ENCODE measurements around the gene PLEKHA4.

Gene PLEKHA4

GRCh38 chr19:48835734-48836088 is 32.7 kb downstream of the PLEKHA4 start:
- DNase-seq = peak; percentile 90 to 95 (median 93)
- Histone ChIP-seq H3K4me1 (ENCODE audit: control extremely low read depth in 1 of 4, control insufficient read depth in 4 of 4, insufficient read depth in 4 of 4, low read length in 3 of 4) (peaks cover 0 to 25% (median 22%) of the 10 kb centered on the region in 4 experiments), H3K4me3 (ENCODE audit: control insufficient read depth in 1 of 7, extremely low read depth in 1 of 7, insufficient read depth in 4 of 7, low read depth in 2 of 7, low read length in 6 of 7) (peak overlapping the region; percentile 23 to 80 (median 60)), H3K27me3 (replicated peaks in 2 of 5; ENCODE audit: control insufficient read depth in 4 of 5, insufficient read depth in 5 of 5, low read length in 4 of 5) (no peaks in the 10 kb centered on the region), H3K9me3 (ENCODE audit: control extremely low read depth in 1 of 5, control insufficient read depth in 4 of 5, insufficient read depth in 2 of 5, low read depth in 1 of 5, low read length in 4 of 5) (no peaks in the 10 kb centered on the region), H3K36me3 (ENCODE audit: control insufficient read depth in 4 of 4, insufficient read depth in 4 of 4, low read length in 3 of 4) (no peaks in the 10 kb centered on the region), H3K27ac (ENCODE audit: insufficient read depth in 1 of 2, low read depth in 1 of 2, low read length in 2 of 2, poor library complexity in 1 of 2, severe bottlenecking in 2 of 2) (peak overlapping the region in 1 of 2 experiments; percentile 74)
- ChIA-PET POLR2A (interaction anchor here (0.6 kb wide), 1 partner anchor 144 kb away, joined by 3 read pairs; no protein-coding TSS in a partner anchor), CTCF (interaction anchor here (0.9 to 17.3 kb wide), 8 partner anchors 10 to 134 kb away, joined by 3 to 376 read pairs (median 4); partner anchors contain the start of gene BCAT2)
- 0% methylated on average over 8 of the region's 12 CpGs for WGBS (ENCODE audit: insufficient coverage)

DNA sequence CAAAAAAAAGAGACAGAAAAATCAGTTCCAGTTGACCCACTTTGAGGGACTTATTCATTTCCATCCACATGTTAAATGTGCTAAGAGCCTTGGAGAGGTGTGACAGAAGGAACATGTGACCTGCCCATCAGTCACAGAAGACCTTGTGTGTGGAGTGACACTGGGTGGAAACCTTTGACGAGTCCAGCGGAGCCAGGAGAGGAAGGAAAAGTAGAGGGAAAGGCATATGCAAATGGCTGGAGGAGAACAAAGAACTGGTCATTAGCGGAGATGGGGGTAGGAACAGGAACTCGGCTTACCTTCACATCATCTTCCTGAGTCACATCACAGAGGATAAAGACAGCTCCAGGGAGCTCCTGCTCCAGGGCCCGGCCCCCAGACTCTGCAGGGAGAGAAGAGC is 34.4 kb downstream of the PLEKHA4 start:
- H3K36me3 ChIP-seq (ENCODE audit: control insufficient read depth in 4 of 4, insufficient read depth in 4 of 4, low read length in 3 of 4) = no peaks in the 10 kb centered on the region
- 100% methylated on average over 3 of the region's 5 CpGs for WGBS (ENCODE audit: insufficient coverage)
- no peak for DNase-seq
- CTCF ChIA-PET = interaction anchor here (2.0 to 3.8 kb wide), 2 partner anchors 9 to 39 kb away, joined by 6 to 21 read pairs; no protein-coding TSS in a partner anchor
- no peak overlapping the region for H3K27ac ChIP-seq (ENCODE audit: insufficient read depth in 1 of 2, low read depth in 1 of 2, low read length in 2 of 2, poor library complexity in 1 of 2, severe bottlenecking in 2 of 2)
- H3K4me1 ChIP-seq (ENCODE audit: control extremely low read depth in 1 of 4, control insufficient read depth in 4 of 4, insufficient read depth in 4 of 4, low read length in 3 of 4) = peaks cover 0 to 25% (median 22%) of the 10 kb centered on the region in 4 experiments
- POLR2A ChIA-PET = no interaction called here
- no peak overlapping the region for H3K4me3 ChIP-seq (ENCODE audit: control insufficient read depth in 1 of 7, extremely low read depth in 1 of 7, insufficient read depth in 4 of 7, low read depth in 2 of 7, low read length in 6 of 7)
- no peaks in the 10 kb centered on the region for H3K9me3 ChIP-seq (ENCODE audit: control extremely low read depth in 1 of 5, control insufficient read depth in 4 of 5, insufficient read depth in 2 of 5, low read depth in 1 of 5, low read length in 4 of 5)
- no peaks in the 10 kb centered on the region for H3K27me3 ChIP-seq (replicated peaks in 2 of 5; ENCODE audit: control insufficient read depth in 4 of 5, insufficient read depth in 5 of 5, low read length in 4 of 5)

GRCh38 chr19:48833049-48833448 is 35.4 kb downstream of the PLEKHA4 start:
- Histone ChIP-seq H3K4me1 (ENCODE audit: control extremely low read depth in 1 of 4, control insufficient read depth in 4 of 4, insufficient read depth in 4 of 4, low read length in 3 of 4) (peaks cover 0 to 25% (median 22%) of the 10 kb centered on the region in 4 experiments), H3K27me3 (replicated peaks in 2 of 5; ENCODE audit: control insufficient read depth in 4 of 5, insufficient read depth in 5 of 5, low read length in 4 of 5) (no peaks in the 10 kb centered on the region), H3K36me3 (ENCODE audit: control insufficient read depth in 4 of 4, insufficient read depth in 4 of 4, low read length in 3 of 4) (no peaks in the 10 kb centered on the region), H3K9me3 (ENCODE audit: control extremely low read depth in 1 of 5, control insufficient read depth in 4 of 5, insufficient read depth in 2 of 5, low read depth in 1 of 5, low read length in 4 of 5) (no peaks in the 10 kb centered on the region), H3K4me3 (ENCODE audit: control insufficient read depth in 1 of 7, extremely low read depth in 1 of 7, insufficient read depth in 4 of 7, low read depth in 2 of 7, low read length in 6 of 7) (no peak overlapping the region), H3K27ac (ENCODE audit: insufficient read depth in 1 of 2, low read depth in 1 of 2, low read length in 2 of 2, poor library complexity in 1 of 2, severe bottlenecking in 2 of 2) (no peak overlapping the region)
- POLR2A ChIA-PET = no interaction called here
- no peak for DNase-seq
- CTCF ChIA-PET = interaction anchor here (2.0 to 3.8 kb wide), 2 partner anchors 9 to 38 kb away, joined by 6 to 21 read pairs; no protein-coding TSS in a partner anchor
- 82% methylated on average over 5 of the region's 5 CpGs for WGBS (ENCODE audit: insufficient coverage)

DNA sequence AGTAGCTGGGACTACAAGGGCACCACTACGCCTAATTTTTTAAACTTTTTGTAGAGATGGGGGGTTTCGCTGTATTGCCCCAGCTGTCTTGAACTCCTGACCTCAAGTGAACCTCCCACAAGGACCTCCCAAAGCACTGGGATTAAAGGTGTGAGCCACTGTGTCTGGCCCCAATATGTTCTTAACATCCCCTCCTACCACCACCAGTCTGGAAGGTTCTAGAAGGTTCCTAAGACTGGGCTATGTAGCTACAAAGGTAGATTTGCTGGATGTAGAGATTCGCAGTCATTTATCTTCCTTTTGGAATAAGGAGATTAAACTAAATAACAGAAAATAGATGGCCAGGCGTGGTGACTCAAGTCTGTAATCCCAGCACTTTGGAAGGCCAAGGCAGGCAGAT is 37.5 kb downstream of the PLEKHA4 start:
- POLR2A ChIA-PET = no interaction called here
- no peaks in the 10 kb centered on the region for H3K36me3 ChIP-seq (ENCODE audit: control insufficient read depth in 4 of 4, insufficient read depth in 4 of 4, low read length in 3 of 4)

GRCh38 chr19:48830088-48830487 is 38.3 kb downstream of the PLEKHA4 start:
- no peak overlapping the region for H3K4me3 ChIP-seq (ENCODE audit: control insufficient read depth in 1 of 7, extremely low read depth in 1 of 7, insufficient read depth in 4 of 7, low read depth in 2 of 7, low read length in 6 of 7)
- no peaks in the 10 kb centered on the region for H3K36me3 ChIP-seq (ENCODE audit: control insufficient read depth in 4 of 4, insufficient read depth in 4 of 4, low read length in 3 of 4)
- H3K27ac ChIP-seq (ENCODE audit: insufficient read depth in 1 of 2, low read depth in 1 of 2, low read length in 2 of 2, poor library complexity in 1 of 2, severe bottlenecking in 2 of 2) = no peak overlapping the region
- H3K4me1 ChIP-seq (ENCODE audit: control extremely low read depth in 1 of 4, control insufficient read depth in 4 of 4, insufficient read depth in 4 of 4, low read length in 3 of 4) = no peaks in the 10 kb centered on the region
- WGBS (ENCODE audit: insufficient coverage) = 96% methylated on average over 7 of the region's 9 CpGs
- DNase-seq = no peak
- no peaks in the 10 kb centered on the region for H3K9me3 ChIP-seq (ENCODE audit: control extremely low read depth in 1 of 5, control insufficient read depth in 4 of 5, insufficient read depth in 2 of 5, low read depth in 1 of 5, low read length in 4 of 5)
- no peaks in the 10 kb centered on the region for H3K27me3 ChIP-seq (replicated peaks in 2 of 5; ENCODE audit: control insufficient read depth in 4 of 5, insufficient read depth in 5 of 5, low read length in 4 of 5)
- ChIA-PET CTCF (interaction anchor here (0.6 to 2.3 kb wide), 9 partner anchors 12 to 155 kb away, joined by 3 to 13 read pairs (median 4); no protein-coding TSS in a partner anchor), POLR2A (no interaction called here)

More for the DNA sequence above, 37.5 kb downstream of the PLEKHA4 start:
- H3K27me3 ChIP-seq (replicated peaks in 2 of 5; ENCODE audit: control insufficient read depth in 4 of 5, insufficient read depth in 5 of 5, low read length in 4 of 5) = no peaks in the 10 kb centered on the region
- DNase-seq = no peak
- WGBS (ENCODE audit: insufficient coverage) = 100% methylated on average over 2 of the region's 4 CpGs
- H3K4me1 ChIP-seq (ENCODE audit: control extremely low read depth in 1 of 4, control insufficient read depth in 4 of 4, insufficient read depth in 4 of 4, low read length in 3 of 4) = peaks cover 0 to 8% (median 7%) of the 10 kb centered on the region in 4 experiments
- CTCF ChIA-PET = interaction anchor here (0.6 to 3.8 kb wide), 7 partner anchors 11 to 153 kb away, joined by 4 to 21 read pairs (median 6); no protein-coding TSS in a partner anchor
- no peak overlapping the region for H3K27ac ChIP-seq (ENCODE audit: insufficient read depth in 1 of 2, low read depth in 1 of 2, low read length in 2 of 2, poor library complexity in 1 of 2, severe bottlenecking in 2 of 2)
- no peaks in the 10 kb centered on the region for H3K9me3 ChIP-seq (ENCODE audit: control extremely low read depth in 1 of 5, control insufficient read depth in 4 of 5, insufficient read depth in 2 of 5, low read depth in 1 of 5, low read length in 4 of 5)
- H3K4me3 ChIP-seq (ENCODE audit: control insufficient read depth in 1 of 7, extremely low read depth in 1 of 7, insufficient read depth in 4 of 7, low read depth in 2 of 7, low read length in 6 of 7) = no peak overlapping the region

- ChIA-PET CTCF (interaction anchor here (1.5 to 2.0 kb wide), 2 partner anchors 15 to 39 kb away, joined by 3 to 5 read pairs; no protein-coding TSS in a partner anchor), POLR2A (interaction anchor here (0.7 kb wide), 1 partner anchor 609 kb away, joined by 4 read pairs; no protein-coding TSS in a partner anchor)
- H3K4me1 ChIP-seq (ENCODE audit: control extremely low read depth in 1 of 4, control insufficient read depth in 4 of 4, insufficient read depth in 4 of 4, low read length in 3 of 4) = no peaks in the 10 kb centered on the region
- no peaks in the 10 kb centered on the region for H3K9me3 ChIP-seq (ENCODE audit: control extremely low read depth in 1 of 5, control insufficient read depth in 4 of 5, insufficient read depth in 2 of 5, low read depth in 1 of 5, low read length in 4 of 5)
- H3K27ac ChIP-seq (ENCODE audit: insufficient read depth in 1 of 2, low read depth in 1 of 2, low read length in 2 of 2, poor library complexity in 1 of 2, severe bottlenecking in 2 of 2) = no peak overlapping the region
- no peaks in the 10 kb centered on the region for H3K36me3 ChIP-seq (ENCODE audit: control insufficient read depth in 4 of 4, insufficient read depth in 4 of 4, low read length in 3 of 4)
- H3K27me3 ChIP-seq (replicated peaks in 2 of 5; ENCODE audit: control insufficient read depth in 4 of 5, insufficient read depth in 5 of 5, low read length in 4 of 5) = no peaks in the 10 kb centered on the region
- no peak overlapping the region for H3K4me3 ChIP-seq (ENCODE audit: control insufficient read depth in 1 of 7, extremely low read depth in 1 of 7, insufficient read depth in 4 of 7, low read depth in 2 of 7, low read length in 6 of 7)
- no peak for DNase-seq
- 96% methylated on average over 8 of the region's 8 CpGs for WGBS (ENCODE audit: insufficient coverage)
Measured at GRCh38 chr19:48826606-48827020, 41.8 kb downstream of the PLEKHA4 start.

- Histone ChIP-seq H3K9me3 (ENCODE audit: control extremely low read depth in 1 of 5, control insufficient read depth in 4 of 5, insufficient read depth in 2 of 5, low read depth in 1 of 5, low read length in 4 of 5) (no peaks in the 10 kb centered on the region), H3K4me3 (ENCODE audit: control insufficient read depth in 1 of 7, extremely low read depth in 1 of 7, insufficient read depth in 4 of 7, low read depth in 2 of 7, low read length in 6 of 7) (no peak overlapping the region), H3K27me3 (replicated peaks in 2 of 5; ENCODE audit: control insufficient read depth in 4 of 5, insufficient read depth in 5 of 5, low read length in 4 of 5) (no peaks in the 10 kb centered on the region), H3K27ac (ENCODE audit: insufficient read depth in 1 of 2, low read depth in 1 of 2, low read length in 2 of 2, poor library complexity in 1 of 2, severe bottlenecking in 2 of 2) (no peak overlapping the region), H3K36me3 (ENCODE audit: control insufficient read depth in 4 of 4, insufficient read depth in 4 of 4, low read length in 3 of 4) (no peaks in the 10 kb centered on the region), H3K4me1 (ENCODE audit: control extremely low read depth in 1 of 4, control insufficient read depth in 4 of 4, insufficient read depth in 4 of 4, low read length in 3 of 4) (no peaks in the 10 kb centered on the region)
- 94% methylated on average over 2 of the region's 2 CpGs for WGBS (ENCODE audit: insufficient coverage)
- CTCF ChIA-PET = no interaction called here
- POLR2A ChIA-PET = no interaction called here
- no peak for DNase-seq
Measured at GRCh38 chr19:48822514-48822913, 45.9 kb downstream of the PLEKHA4 start.

Measured in common myeloid progenitor, CD34-positive (primary cell).